Smooth muscle cell (in vitro differentiated cells): ENCODE results near the gene ZYX. TPM values are rescaled to one million over a fixed set of nuclear protein-coding genes. Genes with fewer than 3 reads are reported as not detected.

Experiments
- DNase-seq: peaks from one replicate; lab custom pipeline; 2025; ENCODE audit not compliant: unreplicated experiment; lab: John Stamatoyannopoulos, UW
- H2AFZ ChIP-seq: fragments of 200-600 bp; sonication (generic); 2 replicates; pipeline ENCODE4 v1.6.0; 2016; ENCODE audit warnings: antibody characterized with exemption, low read depth, mild to moderate bottlenecking
- H3F3A ChIP-seq: fragments of 200-600 bp; sonication (generic); 2 replicates; pipeline ENCODE4 v1.6.0; 2017; ENCODE audit warnings: antibody characterized with exemption, low read depth
- H3K27ac ChIP-seq: fragments of 200-600 bp; sonication (generic); 2 replicates; pipeline ENCODE4 v1.5.1; 2016; ENCODE audit warnings: low read depth, mild to moderate bottlenecking
- H3K27me3 ChIP-seq: fragments of 200-600 bp; sonication (generic); 2 replicates; pipeline ENCODE4 v1.6.1; 2016; ENCODE audit warnings: low read depth, mild to moderate bottlenecking
- H3K36me3 ChIP-seq: fragments of 200-600 bp; sonication (generic); 2 replicates; pipeline ENCODE4 v1.5.1; 2016; ENCODE audit warnings: low read depth
- H3K4me1 ChIP-seq: fragments of 200-600 bp; sonication (generic); 2 replicates; pipeline ENCODE4 v1.5.1; 2016; ENCODE audit warnings: low read depth
- H3K4me2 ChIP-seq: fragments of 200-600 bp; sonication (generic); 2 replicates; pipeline ENCODE4 v1.6.0; 2016; ENCODE audit warnings: mild to moderate bottlenecking
- H3K4me3 ChIP-seq: fragments of 200-600 bp; sonication (generic); 2 replicates; pipeline ENCODE4 v1.5.1; 2016; ENCODE audit warnings: mild to moderate bottlenecking
- H3K79me2 ChIP-seq: fragments of 200-600 bp; sonication (generic); 2 replicates; pipeline ENCODE4 v1.6.0; 2016; ENCODE audit warnings: low read depth, mild to moderate bottlenecking
- H3K9ac ChIP-seq: fragments of 200-600 bp; sonication (generic); 2 replicates; pipeline ENCODE4 v1.6.0; 2016; ENCODE audit warnings: low read depth
- H3K9me3 ChIP-seq: fragments of 200-600 bp; sonication (generic); replicated peaks from 2 replicates; pipeline ENCODE4 v1.5.1; 2016; ENCODE audit warnings: low read depth
- H4K20me1 ChIP-seq: fragments of 200-600 bp; sonication (generic); 2 replicates; pipeline ENCODE4 v1.6.0; 2016; ENCODE audit warnings: low read depth
- WGBS: methylation state at CpG from one replicate; pipeline ENCODE4 v1.1.7; 2016; ENCODE audit warnings: low lambda C conversion rate; 5-methylcytosine and 5-hydroxymethylcytosine counted together
- microRNA-seq: library from miRNA; unstranded; fragments of <30 nt; microRNA quantifications from one replicate; pipeline ENCODE4, GENCODE V29; 2016; ENCODE audit warnings: borderline number of aligned reads
- polyA plus RNA-seq: library from polyadenylated mRNA; unstranded; fragments of >200 nt; fragmentation: Nextera tagmentation; extraction: Ambion mirVana; gene quantifications from 2 replicates; pipeline ENCODE4 v1.2.1, GENCODE V29; 2016
- small RNA-seq: library from RNA; depleted of rRNA; stranded (forward); fragments of <200 nt; gene quantifications from one replicate; pipeline ENCODE3, GENCODE V24; 2014
- total RNA-seq: library from RNA; depleted of rRNA; stranded (reverse); fragments of >200 nt; gene quantifications from 2 replicates; pipeline ENCODE4 v1.2.3, GENCODE V29; 2014
- TF ChIP-seq, protein P1 (sequence below): fragments of 200-600 bp; sonication (generic); IDR thresholded peaks from 2 replicates; pipeline ENCODE4 v1.5.1; 2017; ENCODE audit warnings: borderline replicate concordance, mild to moderate bottlenecking, antibody characterized with exemption; ENCODE audit not compliant: insufficient read depth, poor library complexity, severe bottlenecking

The ZYX gene
- total and polyA plus RNA-seq, 2 experiments from 2014 or later = 71.1 to 322 TPM

GRCh38 chr7:143439866-143440265, 58.7 kb downstream of the ZYX start:
- no peaks in the 10 kb centered on the region for H3K9me3 ChIP-seq
- H3K9ac ChIP-seq = no peak overlapping the region
- 94% methylated on average over 2 of the region's 2 CpGs for WGBS
- H3K4me1 ChIP-seq = no peaks in the 10 kb centered on the region
- no peak for DNase-seq
- no peaks in the 10 kb centered on the region for H3K36me3 ChIP-seq
- H3K27me3 ChIP-seq = no peaks in the 10 kb centered on the region
- H4K20me1 ChIP-seq = no peaks in the 10 kb centered on the region
- no peak overlapping the region for H3K4me2 ChIP-seq
- no peaks in the 10 kb centered on the region for H3K79me2 ChIP-seq
- TF ChIP-seq, protein P1, sequence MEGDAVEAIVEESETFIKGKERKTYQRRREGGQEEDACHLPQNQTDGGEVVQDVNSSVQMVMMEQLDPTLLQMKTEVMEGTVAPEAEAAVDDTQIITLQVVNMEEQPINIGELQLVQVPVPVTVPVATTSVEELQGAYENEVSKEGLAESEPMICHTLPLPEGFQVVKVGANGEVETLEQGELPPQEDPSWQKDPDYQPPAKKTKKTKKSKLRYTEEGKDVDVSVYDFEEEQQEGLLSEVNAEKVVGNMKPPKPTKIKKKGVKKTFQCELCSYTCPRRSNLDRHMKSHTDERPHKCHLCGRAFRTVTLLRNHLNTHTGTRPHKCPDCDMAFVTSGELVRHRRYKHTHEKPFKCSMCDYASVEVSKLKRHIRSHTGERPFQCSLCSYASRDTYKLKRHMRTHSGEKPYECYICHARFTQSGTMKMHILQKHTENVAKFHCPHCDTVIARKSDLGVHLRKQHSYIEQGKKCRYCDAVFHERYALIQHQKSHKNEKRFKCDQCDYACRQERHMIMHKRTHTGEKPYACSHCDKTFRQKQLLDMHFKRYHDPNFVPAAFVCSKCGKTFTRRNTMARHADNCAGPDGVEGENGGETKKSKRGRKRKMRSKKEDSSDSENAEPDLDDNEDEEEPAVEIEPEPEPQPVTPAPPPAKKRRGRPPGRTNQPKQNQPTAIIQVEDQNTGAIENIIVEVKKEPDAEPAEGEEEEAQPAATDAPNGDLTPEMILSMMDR = no peak
- H3F3A ChIP-seq = no peaks in the 10 kb centered on the region
- H3K4me3 ChIP-seq = no peak overlapping the region
- H3K27ac ChIP-seq = no peak overlapping the region
- H2AFZ ChIP-seq = no peak overlapping the region

Small RNA genes lying within 50 kb of the gene (microRNA-seq; reads per million reads assigned to microRNA genes)
- gene MIR6892 = 4.1 reads per million

Small RNA genes lying within 50 kb of the gene (small RNA-seq; reads per million reads assigned to genes)
- gene MIR6892 = 2.3 reads per million, percentile 47 among the genes with 10 or more reads in this experiment

Other genes with a start within 250 kb of the ZYX start
- gene PIP, start 249.3 kb upstream of the ZYX start, total RNA-seq = not detected in 2 replicates
- gene PIP, start 249.3 kb upstream of the ZYX start, polyA plus RNA-seq = not detected in 2 replicates
- gene TAS2R39, start 197.9 kb upstream of the ZYX start, total RNA-seq = not detected in 2 replicates
- gene TAS2R39, start 197.9 kb upstream of the ZYX start, polyA plus RNA-seq = not detected in 2 replicates
- gene TAS2R40, start 159.3 kb upstream of the ZYX start, total RNA-seq = not detected in 2 replicates
- not detected in 2 replicates for gene TAS2R40, start 159.3 kb upstream of the ZYX start, polyA plus RNA-seq
- 102 and 158 TPM in 2 replicates for gene GSTK1, start 117.9 kb upstream of the ZYX start, total RNA-seq
- gene GSTK1, start 117.9 kb upstream of the ZYX start, polyA plus RNA-seq = 105 and 136 TPM in 2 replicates
- gene TMEM139, start 96.4 kb upstream of the ZYX start, total RNA-seq = 0.99 and 9.1 TPM in 2 replicates
- gene TMEM139, start 96.4 kb upstream of the ZYX start, polyA plus RNA-seq = 0.93 and 4.0 TPM in 2 replicates
- gene CASP2, start 93.0 kb upstream of the ZYX start, total RNA-seq = 13.4 and 22.0 TPM in 2 replicates
- gene CASP2, start 93.0 kb upstream of the ZYX start, polyA plus RNA-seq = 8.1 and 10.7 TPM in 2 replicates
- not detected in 2 replicates for gene CLCN1, start 65.2 kb upstream of the ZYX start, total RNA-seq
- not detected in 2 replicates for gene CLCN1, start 65.2 kb upstream of the ZYX start, polyA plus RNA-seq
- 0.09 and 0.31 TPM in 2 replicates for gene FAM131B, start 18.6 kb upstream of the ZYX start, total RNA-seq
- gene FAM131B, start 18.6 kb upstream of the ZYX start, polyA plus RNA-seq = 0.03 TPM in 1 of 2 replicates, not detected in the other
- 4.3 and 19.1 TPM in 2 replicates for gene EPHA1, start 27.5 kb downstream of the ZYX start, total RNA-seq
- 8.7 and 23.6 TPM in 2 replicates for gene EPHA1, start 27.5 kb downstream of the ZYX start, polyA plus RNA-seq
- not detected in 2 replicates for gene TAS2R60, start 62.1 kb downstream of the ZYX start, total RNA-seq
- gene TAS2R60, start 62.1 kb downstream of the ZYX start, polyA plus RNA-seq = not detected in 2 replicates
- not detected in 2 replicates for gene TAS2R41, start 96.5 kb downstream of the ZYX start, total RNA-seq
- not detected in 2 replicates for gene TAS2R41, start 96.5 kb downstream of the ZYX start, polyA plus RNA-seq
- gene CTAGE15, start 190.5 kb downstream of the ZYX start, total RNA-seq = 0.18 and 1.8 TPM in 2 replicates
- 0.14 and 0.15 TPM in 2 replicates for gene CTAGE15, start 190.5 kb downstream of the ZYX start, polyA plus RNA-seq
- 6.0 and 6.2 TPM in 2 replicates for gene TCAF2, start 239.6 kb downstream of the ZYX start, total RNA-seq
- gene TCAF2, start 239.6 kb downstream of the ZYX start, polyA plus RNA-seq = 3.4 and 4.6 TPM in 2 replicates